Activated CD8-positive, alpha-beta memory T cell treated with anti-CD3 and anti-CD28 coated beads, Interleukin-2, amount 50 U/mL, for 1 hour (primary cell): ENCODE measurements around the gene HMX2.

Experiments used
- DNase-seq: peaks from one replicate; pipeline ENCODE4 v3.0.0-alpha.2; 2020; ENCODE audit errors: extremely low read depth

Gene HMX2

GRCh38 chr10:123191886-123192285 is 44.0 kb downstream of the HMX2 start:
- DNase-seq = no peak

- no peak for DNase-seq
These were observed 46.1 kb downstream of the HMX2 start for GRCh38 chr10:123194056-123194455.
